PFSK-1 (cell line): ENCODE measurements around the gene PRR33.

Source experiments
- FOXP2 ChIP-seq: optimal IDR thresholded peaks from 2 replicates; pipeline ENCODE3; 2011; ENCODE audit warnings: borderline replicate concordance, control low read depth, inconsistent platforms; ENCODE audit not compliant: insufficient read depth; ENCODE audit errors: extremely low read length, extremely low read depth
- POLR2AphosphoS5 ChIP-seq: IDR thresholded peaks from 2 replicates; pipeline ENCODE4 v1.6.1; 2012; ENCODE audit warnings: low read depth, mild to moderate bottlenecking, control low read depth, low read length, moderate library complexity
- SIN3A ChIP-seq: IDR thresholded peaks from 2 replicates; pipeline ENCODE4 v1.6.1; 2012; ENCODE audit warnings: mild to moderate bottlenecking, low read length, moderate library complexity, borderline replicate concordance; ENCODE audit not compliant: insufficient read depth
- TAF1 ChIP-seq: IDR thresholded peaks from 2 replicates; pipeline ENCODE4 v1.6.1; 2012; ENCODE audit warnings: low read length, control low read depth, borderline replicate concordance; ENCODE audit not compliant: insufficient read depth
- TF ChIP-seq, protein P1 (sequence below), 2 experiments: IDR thresholded peaks; 2 replicates each; pipeline versions ENCODE4 v1.6.1 to v1.8.0; 2011 to 2012; ENCODE audit warnings: low read depth in 2 of 2, low read length in 2 of 2, control low read depth in 1 of 2, inconsistent platforms in 1 of 2, mild to moderate bottlenecking in 1 of 2, moderate library complexity in 1 of 2; ENCODE audit not compliant: insufficient read depth in 1 of 2

The PRR33 gene

DNA sequence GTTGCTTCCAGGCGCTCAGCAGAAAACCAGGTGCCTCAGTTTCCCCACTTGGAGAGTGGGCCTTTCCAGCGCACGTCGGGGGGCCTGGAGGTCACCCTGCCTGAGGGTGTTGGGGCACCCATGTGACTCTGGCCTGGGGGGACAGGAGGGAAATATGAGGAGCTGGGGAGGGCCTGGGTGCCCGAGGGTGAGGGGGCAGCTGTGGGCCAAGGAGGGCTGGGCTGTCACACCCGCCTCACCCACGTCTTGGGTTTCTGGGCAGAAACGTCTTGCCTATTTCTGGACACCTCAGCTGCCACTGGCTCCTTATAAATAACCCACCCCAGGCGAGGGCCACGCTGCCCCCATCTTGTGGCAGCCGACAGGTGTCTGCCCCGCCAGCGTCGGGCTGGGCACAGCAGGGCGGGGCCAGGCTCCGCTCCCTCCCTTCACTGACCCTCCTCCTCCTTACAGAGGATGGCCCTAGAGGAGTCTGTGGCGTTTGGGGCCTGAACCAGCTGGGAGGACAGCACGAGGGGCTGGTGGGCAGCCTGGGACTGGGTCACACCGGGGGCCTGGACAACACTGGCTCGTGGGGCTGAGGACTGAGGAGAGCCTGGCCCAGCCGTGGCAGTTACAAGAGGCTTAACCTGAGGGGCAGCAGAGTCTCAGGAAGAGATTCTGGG is 29.3 kb upstream of the PRR33 start:
- TF ChIP-seq, protein P1, sequence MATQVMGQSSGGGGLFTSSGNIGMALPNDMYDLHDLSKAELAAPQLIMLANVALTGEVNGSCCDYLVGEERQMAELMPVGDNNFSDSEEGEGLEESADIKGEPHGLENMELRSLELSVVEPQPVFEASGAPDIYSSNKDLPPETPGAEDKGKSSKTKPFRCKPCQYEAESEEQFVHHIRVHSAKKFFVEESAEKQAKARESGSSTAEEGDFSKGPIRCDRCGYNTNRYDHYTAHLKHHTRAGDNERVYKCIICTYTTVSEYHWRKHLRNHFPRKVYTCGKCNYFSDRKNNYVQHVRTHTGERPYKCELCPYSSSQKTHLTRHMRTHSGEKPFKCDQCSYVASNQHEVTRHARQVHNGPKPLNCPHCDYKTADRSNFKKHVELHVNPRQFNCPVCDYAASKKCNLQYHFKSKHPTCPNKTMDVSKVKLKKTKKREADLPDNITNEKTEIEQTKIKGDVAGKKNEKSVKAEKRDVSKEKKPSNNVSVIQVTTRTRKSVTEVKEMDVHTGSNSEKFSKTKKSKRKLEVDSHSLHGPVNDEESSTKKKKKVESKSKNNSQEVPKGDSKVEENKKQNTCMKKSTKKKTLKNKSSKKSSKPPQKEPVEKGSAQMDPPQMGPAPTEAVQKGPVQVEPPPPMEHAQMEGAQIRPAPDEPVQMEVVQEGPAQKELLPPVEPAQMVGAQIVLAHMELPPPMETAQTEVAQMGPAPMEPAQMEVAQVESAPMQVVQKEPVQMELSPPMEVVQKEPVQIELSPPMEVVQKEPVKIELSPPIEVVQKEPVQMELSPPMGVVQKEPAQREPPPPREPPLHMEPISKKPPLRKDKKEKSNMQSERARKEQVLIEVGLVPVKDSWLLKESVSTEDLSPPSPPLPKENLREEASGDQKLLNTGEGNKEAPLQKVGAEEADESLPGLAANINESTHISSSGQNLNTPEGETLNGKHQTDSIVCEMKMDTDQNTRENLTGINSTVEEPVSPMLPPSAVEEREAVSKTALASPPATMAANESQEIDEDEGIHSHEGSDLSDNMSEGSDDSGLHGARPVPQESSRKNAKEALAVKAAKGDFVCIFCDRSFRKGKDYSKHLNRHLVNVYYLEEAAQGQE (IDR thresholded peaks at IDR 0.05; ENCODE audit: insufficient read depth in 1 of 2, low read depth in 2 of 2, low read length in 2 of 2) = no peak
- TF ChIP-seq TAF1 = no peak
- TF ChIP-seq SIN3A = no peak
- TF ChIP-seq POLR2AphosphoS5 = no peak
- TF ChIP-seq FOXP2 = no peak

DNA sequence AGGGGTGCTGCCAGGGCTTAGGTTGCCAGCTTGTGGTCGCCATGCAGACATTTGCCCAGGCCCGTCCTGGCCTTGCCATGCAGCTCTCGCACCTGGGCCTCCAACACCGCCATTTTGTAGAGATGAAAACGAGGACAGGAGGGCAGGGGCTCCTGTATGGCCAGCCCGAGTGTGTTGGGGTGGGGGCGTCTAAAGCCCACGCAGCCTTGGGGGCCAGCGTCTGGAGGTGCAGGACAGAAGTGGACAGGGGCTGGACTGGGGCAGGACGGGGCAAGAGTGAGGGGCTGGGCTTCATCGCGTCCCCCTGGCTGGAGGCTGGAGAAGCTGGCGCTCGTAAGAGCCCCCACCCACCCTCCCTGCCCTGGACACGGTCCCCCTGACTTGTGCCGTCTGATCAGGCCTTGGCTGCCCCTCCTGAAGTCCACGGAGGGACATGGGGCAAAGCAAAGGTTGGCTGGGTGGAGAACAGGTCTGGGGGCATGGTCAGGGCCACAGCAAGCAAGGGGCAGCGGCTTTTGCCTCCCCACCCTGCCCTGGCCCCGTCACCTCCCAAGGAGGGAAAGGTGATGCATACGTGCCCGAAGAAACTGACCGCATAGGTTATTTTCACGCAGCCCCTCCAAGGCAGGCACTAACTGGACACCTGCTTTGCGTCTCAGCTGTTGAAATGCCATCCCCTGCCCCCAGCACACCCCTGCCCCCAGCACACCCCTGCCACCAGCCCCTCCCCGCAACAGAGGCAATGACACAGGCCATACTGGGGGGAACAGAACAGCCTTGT is 28.6 kb upstream of the PRR33 start:
- TF ChIP-seq TAF1 (no peak), SIN3A (no peak), FOXP2 (no peak), POLR2AphosphoS5 (no peak)
- TF ChIP-seq, protein P1 (IDR thresholded peaks at IDR 0.05; ENCODE audit: insufficient read depth in 1 of 2, low read depth in 2 of 2, low read length in 2 of 2) = no peak

DNA sequence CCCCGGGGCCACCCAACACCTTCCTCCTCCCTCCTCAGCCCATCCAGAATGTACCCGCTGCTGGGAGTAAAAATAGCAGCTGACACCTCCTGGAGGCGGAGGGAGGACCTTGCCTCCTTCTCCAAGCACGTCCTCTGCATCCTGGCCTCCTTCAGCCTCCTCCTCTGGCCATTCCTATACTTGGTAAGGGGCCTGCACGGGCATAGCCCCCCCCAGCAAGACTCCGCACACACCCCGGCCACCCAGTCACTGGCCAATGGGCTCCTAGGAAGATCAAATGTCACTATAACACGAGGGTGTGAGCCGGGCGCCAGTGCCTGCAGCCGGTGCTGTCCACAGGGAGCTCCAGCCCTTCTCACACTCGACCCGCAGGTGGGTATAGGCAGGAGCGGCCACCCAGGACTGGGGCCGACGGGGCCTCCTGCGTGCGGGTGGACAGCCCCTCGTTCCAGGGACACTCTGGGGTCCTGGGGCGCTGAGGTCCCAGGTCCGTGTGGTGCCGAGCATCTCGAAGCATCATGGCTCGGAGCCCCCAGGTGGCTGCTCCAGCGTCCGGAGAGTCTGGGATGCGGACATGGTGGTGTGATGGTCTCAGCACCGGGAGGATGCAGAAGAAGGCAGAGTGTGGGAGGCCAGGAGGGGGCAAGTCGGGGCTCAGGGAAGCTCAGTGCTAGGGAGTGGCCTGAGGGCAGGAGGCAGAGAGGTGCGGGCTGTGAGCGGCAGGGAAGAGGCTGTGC is 27.9 kb upstream of the PRR33 start, which contains the start of gene TNNT3:
Gene TNNT3, plus strand, starts transcription at position 313 of the 737 bp plus-strand sequence. CDS start 3,172 bp downstream, outside the sequence.
- TF ChIP-seq SIN3A (no peak), TAF1 (no peak), POLR2AphosphoS5 (no peak), FOXP2 (no peak)
- TF ChIP-seq, protein P1 (IDR thresholded peaks at IDR 0.05; ENCODE audit: insufficient read depth in 1 of 2, low read depth in 2 of 2, low read length in 2 of 2) = no peak

DNA sequence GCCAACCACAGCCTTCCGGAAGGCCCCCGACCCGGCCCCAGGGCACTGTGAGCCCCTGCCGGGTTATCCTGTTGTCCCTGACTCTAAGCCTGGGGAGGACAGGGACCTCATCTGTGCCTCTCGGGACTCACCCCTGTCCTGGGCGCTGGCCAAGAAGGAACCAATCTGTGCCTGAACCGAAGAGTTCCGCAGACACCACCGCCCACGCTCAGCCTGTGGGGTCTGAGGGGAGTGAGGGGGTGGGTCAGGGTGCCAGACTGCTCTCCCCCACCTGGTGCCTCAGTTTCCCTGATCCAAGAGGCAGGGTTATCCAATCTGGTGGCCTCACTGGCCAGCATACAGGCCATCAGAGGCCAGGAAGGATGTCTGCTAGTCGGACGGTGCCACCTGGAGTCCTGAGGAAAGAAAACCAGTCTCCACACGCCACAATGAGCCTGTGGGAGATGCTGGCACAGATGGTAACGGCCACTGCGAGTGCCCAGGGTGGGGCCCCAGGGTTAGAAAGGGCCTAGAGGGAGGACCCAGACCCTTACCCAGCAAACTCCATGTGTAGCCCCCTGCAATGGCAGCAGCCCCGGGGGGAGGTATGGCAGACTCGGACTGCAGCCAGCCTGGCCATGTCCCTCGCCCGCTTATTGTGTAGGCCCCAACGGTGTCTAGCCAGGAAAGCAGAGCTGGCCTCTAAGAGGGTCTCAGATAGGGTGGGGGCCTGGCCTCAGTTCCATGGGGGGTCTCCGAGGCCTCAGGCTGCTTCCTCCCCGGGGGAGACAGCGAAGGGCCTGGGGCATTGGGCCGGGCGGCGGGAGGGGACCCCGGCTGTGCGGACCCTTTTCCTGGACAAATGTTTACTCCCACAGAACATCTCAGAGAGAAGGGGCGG is 27.0 kb upstream of the PRR33 start:
- TF ChIP-seq, protein P1 (IDR thresholded peaks at IDR 0.05; ENCODE audit: insufficient read depth in 1 of 2, low read depth in 2 of 2, low read length in 2 of 2) = no peak
- no peak for TF ChIP-seq POLR2AphosphoS5
- TF ChIP-seq SIN3A = no peak
- TF ChIP-seq FOXP2 = no peak
- no peak for TF ChIP-seq TAF1
